ENCODE measurements around the gene KRTAP10-3. TPM values are rescaled to one million over a fixed set of nuclear protein-coding genes. Genes with fewer than 3 reads are reported as not detected.

The KRTAP10-3 gene
- total RNA-seq, 1 donor from 2014 or later = not detected

GRCh38 chr21:44544566-44544965, 14.0 kb downstream of the KRTAP10-3 start:
- no peak for DNase-seq

DNA sequence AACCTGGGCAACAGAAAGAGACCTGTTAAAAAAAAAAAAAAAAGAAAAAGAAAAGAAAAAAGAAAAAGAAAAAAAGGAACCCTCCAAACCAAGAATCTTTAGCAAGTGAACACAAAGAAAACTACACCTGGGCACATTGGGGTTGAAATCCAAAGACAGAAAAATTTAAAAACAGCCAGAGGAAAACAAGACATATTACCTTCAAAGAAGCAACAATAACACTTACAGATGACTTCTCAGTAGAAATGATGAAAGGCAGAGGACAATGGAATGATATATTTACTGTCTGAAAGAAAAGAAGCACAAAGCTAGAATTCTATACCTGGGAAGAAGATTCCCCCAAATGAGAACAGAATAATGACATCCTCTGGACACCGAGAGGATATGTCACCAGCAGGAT, 15.9 kb downstream of the KRTAP10-3 start:
- DNase-seq = no peak

GRCh38 chr21:44540741-44541288, 17.8 kb downstream of the KRTAP10-3 start:
- DNase-seq = no peak

GRCh38 chr21:44539991-44540666, 18.5 kb downstream of the KRTAP10-3 start, which contains the start of gene KRTAP10-1:
TSS of gene KRTAP10-1 (minus strand) at chr21:44540195. CDS start at chr21:44540150, 45 bp downstream.
- no peak for DNase-seq

DNA sequence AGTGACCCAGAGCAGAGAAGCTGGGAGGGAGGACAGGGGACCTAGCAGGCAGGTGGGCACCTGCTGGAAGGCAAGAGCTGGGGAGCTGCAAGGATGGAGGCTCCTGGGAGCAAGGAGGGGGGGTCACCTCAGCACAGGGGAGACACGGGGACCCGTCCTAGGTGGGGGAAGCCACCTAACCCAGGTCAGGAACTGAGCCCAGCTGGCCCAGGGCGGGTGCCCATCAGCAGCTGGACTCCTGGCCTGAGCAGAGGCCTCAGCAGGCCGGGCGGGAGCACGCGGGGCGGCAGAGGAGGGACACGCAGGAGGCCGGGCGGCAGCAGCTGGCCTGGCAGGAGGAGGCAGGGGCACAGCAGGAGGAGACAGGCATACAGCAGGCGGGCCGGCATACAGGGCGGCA, 19.5 kb downstream of the KRTAP10-3 start:
- DNase-seq = no peak

- DNase-seq = no peak
These were observed 20.4 kb downstream of the KRTAP10-3 start for GRCh38 chr21:44537930-44538911.

- DNase-seq = no peak
These were observed 22.6 kb downstream of the KRTAP10-3 start for GRCh38 chr21:44535963-44536362.

- DNase-seq = no peak
These were observed 23.9 kb downstream of the KRTAP10-3 start for GRCh38 chr21:44534688-44535087.

- no peak for DNase-seq
These were observed 24.5 kb downstream of the KRTAP10-3 start for GRCh38 chr21:44533891-44534627.

DNA sequence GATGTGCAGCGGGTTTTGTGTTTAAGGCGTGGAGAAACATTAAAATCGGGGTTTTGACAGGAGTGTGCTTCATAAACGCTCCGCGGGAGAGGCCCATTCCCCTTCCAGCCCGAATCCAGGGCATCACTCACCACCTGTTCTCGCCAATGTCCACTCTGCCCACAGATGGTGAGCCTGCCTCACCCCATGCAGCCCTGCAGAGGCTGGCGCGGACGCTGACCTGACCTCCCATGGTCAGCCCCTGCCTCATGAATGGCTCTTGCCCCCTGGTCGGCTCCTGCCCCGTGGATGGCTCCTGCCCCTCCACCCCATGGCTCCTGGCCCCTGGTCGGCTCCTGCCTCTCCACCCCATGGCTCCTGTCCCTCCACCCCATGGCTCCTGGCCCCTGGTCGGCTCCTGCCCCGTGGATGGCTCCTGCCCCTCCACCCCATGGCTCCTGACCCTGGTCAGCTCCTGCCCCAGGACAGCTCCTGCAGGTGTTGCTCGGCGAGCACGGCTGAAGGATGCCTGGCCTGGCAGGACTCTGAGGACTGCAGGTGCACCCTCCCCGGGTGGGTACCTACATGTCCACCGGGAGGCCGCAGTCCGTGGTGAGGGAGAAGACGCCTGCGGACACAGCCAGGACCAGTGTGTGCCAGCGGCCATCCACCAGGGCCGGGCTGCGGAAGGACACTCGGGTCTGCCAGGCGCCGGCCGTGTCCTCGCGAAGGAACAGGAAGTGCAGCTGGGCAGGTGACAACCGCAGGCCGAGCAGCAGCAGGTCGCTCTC, 25.3 kb downstream of the KRTAP10-3 start:
- no peak for DNase-seq

- DNase-seq = no peak
These were observed 25.9 kb downstream of the KRTAP10-3 start for GRCh38 chr21:44532712-44533111.

GRCh38 chr21:44531606-44532564, 26.7 kb downstream of the KRTAP10-3 start:
- DNase-seq = no peak

- no peak for DNase-seq
These were observed 27.5 kb downstream of the KRTAP10-3 start for GRCh38 chr21:44530903-44531605.

- DNase-seq = no peak
These were observed 28.2 kb downstream of the KRTAP10-3 start for GRCh38 chr21:44530221-44530902.

- DNase-seq = no peak
These were observed 29.0 kb downstream of the KRTAP10-3 start for GRCh38 chr21:44529503-44530125.

DNA sequence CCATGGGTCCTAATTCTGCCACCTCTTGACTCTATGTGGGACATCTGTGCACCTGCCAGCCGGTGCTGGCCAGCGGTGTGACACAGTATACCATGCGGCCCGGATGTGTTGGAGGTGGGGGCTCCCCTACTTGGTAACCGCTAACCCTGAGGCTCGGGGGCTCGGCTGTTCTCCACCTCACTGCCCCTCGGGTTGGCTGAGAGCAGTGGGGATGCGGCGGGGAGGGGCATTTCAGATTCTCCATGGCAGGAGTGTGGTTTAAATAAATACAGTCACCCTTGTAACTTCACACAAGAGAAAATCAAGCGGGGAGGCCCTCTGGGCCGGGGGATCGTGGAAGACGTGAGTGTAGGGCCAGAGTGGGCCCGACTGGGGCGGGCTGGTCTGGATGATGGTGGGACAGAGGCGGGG, 29.6 kb downstream of the KRTAP10-3 start:
- DNase-seq = no peak

DNA sequence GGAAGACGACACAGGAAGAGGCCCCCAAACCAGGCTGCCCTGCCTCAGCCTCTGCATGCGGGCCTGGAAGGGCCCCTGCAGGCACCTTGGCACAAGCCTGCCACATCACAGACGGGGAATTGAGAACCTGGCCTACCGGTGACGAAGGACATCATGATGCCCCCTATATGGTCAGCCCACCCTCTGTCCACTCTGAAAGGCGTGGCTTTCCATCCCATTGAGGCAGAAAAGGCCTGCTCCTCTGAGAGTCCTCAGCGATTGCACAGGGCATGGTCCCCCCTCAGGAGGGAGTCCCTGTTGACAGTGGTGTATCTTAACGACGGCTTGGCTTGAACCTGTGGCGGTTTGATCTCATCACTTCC, 30.0 kb downstream of the KRTAP10-3 start:
- no peak for DNase-seq

- no peak for DNase-seq
These were observed 30.5 kb downstream of the KRTAP10-3 start for GRCh38 chr21:44527983-44528633.
